SU-DHL-6 (cell line): ENCODE data around the gene TSPAN4.

Experiments
- CTCF ChIP-seq: fragments of 200-600 bp; sonication (generic); IDR thresholded peaks from one replicate; pipeline ENCODE4 v1.5.1; 2017; ENCODE audit warnings: antibody characterized with exemption, mild to moderate bottlenecking, low read length, moderate library complexity; ENCODE audit not compliant: insufficient read depth, poor library complexity, severe bottlenecking
- EZH2phosphoT487 ChIP-seq: fragments of 200-600 bp; sonication (generic), shearing (Covaris generic); conservative IDR thresholded peaks from 2 replicates; pipeline ENCODE4 v1.6.1; 2018; ENCODE audit warnings: mild to moderate bottlenecking, antibody characterized with exemption, low read length, moderate library complexity, mixed read lengths

DNA sequence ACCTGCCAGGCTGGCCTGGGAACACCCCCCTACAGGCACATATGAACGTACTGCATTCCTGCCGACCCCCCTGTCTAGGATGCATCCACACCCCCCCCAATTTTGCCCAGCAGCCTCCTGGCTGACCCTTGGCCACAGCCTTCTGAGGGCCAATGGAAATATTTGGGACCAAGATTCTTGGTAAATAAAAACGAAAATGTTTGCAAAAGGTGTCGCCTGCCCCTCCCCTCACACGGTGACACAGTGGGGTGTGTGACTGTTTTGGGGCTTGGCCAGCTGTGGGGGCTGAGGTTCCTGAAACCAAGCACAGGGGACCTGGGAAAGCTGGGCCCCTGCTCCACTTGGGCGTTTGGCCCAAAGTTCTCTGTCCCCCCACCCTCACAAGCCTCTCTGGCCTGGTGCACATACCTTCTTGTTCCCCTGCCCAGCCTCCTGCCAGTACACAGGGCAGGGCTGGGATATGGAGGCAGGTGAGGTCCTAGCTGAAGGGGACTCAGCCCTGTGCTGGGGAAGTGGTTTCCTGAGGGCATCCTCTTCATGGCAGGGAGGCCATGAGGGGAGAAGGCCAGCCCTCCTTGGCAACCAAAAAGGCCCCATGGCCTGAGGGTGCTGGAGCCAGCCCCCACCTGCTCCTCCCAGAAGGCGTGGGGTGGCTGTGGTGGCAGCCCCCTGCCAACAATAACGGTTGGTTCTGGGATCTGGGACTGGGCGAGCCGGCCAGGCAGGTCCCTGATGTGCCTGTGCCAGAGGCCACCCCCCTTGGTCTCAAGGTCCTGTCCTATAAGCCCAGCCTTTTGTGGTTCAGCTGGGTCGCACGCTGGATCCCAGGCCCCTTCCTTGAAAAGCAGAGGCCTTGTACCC lies 17.1 kb upstream of the TSPAN4 start:
- no peak for TF ChIP-seq CTCF
- no peak for TF ChIP-seq EZH2phosphoT487
